Stimulated activated CD4-positive, alpha-beta T cell treated with anti-CD3 and anti-CD28 coated beads, Interleukin-4, amount 100 ng/mL, for 1 hour (primary cell): Measurements from ENCODE around the gene ABHD12B.
"Not testable (repeated sequence)": the region's sequence is repeated elsewhere in the genome, so short reads cannot be mapped to it uniquely, and the experiment has no call there.

ENCODE experiments used
- DNase-seq: peaks from one replicate; pipeline ENCODE4 v3.0.0-alpha.2; 2020

ABHD12B gene

GRCh38 chr14:50937325-50937724, 65.5 kb downstream of the ABHD12B start:
- DNase-seq, result no peak

GRCh38 chr14:50937800-50938199, 65.9 kb downstream of the ABHD12B start:
- DNase-seq, result no peak

- DNase-seq, result no peak
Measured at GRCh38 chr14:50941151-50941550, 69.3 kb downstream of the ABHD12B start.

- DNase-seq, result not testable (repeated sequence)
Measured at GRCh38 chr14:50941638-50942037, 69.8 kb downstream of the ABHD12B start.

GRCh38 chr14:50943261-50943942, 71.5 kb downstream of the ABHD12B start:
- no peak for DNase-seq

- peak; percentile 28 for DNase-seq
Measured at GRCh38 chr14:50943943-50944646, 72.2 kb downstream of the ABHD12B start, which contains the start of gene PYGL. Gene PYGL, minus strand, starts transcription at chr14:50944483. Its CDS starts 80 bp downstream, at chr14:50944403.

- DNase-seq, result peak; percentile 1
Measured at GRCh38 chr14:50944647-50945413, 73.0 kb downstream of the ABHD12B start.

GRCh38 chr14:50946234-50946935, 74.5 kb downstream of the ABHD12B start:
- DNase-seq, result no peak

GRCh38 chr14:50947446-50947845, 75.6 kb downstream of the ABHD12B start:
- DNase-seq, result no peak

- no peak for DNase-seq
Measured at GRCh38 chr14:50948205-50948604, 76.4 kb downstream of the ABHD12B start.

- DNase-seq, result no peak
Measured at GRCh38 chr14:50951032-50951431, 79.2 kb downstream of the ABHD12B start.

GRCh38 chr14:50953502-50953901, 81.6 kb downstream of the ABHD12B start:
- no peak for DNase-seq
